ENCODE results near the gene OR4K15.

OR4K15 gene

GRCh38 chr14:19993438-19993837 lies 18.0 kb downstream of the OR4K15 start:
- Histone ChIP-seq H3K4me1 (ENCODE audit: control insufficient read depth, insufficient read depth, low read length) (no peaks in the 10 kb centered on the region), H3K9me3 (ENCODE audit: control insufficient read depth, insufficient read depth, low read depth, low read length) (no peaks in the 10 kb centered on the region), H3K36me3 (ENCODE audit: control insufficient read depth in 2 of 2, insufficient read depth in 1 of 2, low read length in 2 of 2) (no peaks in the 10 kb centered on the region), H3K27ac (ENCODE audit: extremely low read depth, low read depth, low read length) (no peak overlapping the region), H3K4me3 (ENCODE audit: low read depth, low read length) (no peak overlapping the region)
- ChIA-PET POLR2A (no interaction called here), CTCF (no interaction called here)
- no peak for TF ChIP-seq ZNF184 (tag by site-specific recombination; IDR thresholded peaks at IDR 0.05)
- no peak for TF ChIP-seq ZNF704 (tag by site-specific recombination; IDR thresholded peaks at IDR 0.05)
- no peak for TF ChIP-seq ZNF558 (tag by site-specific recombination; IDR thresholded peaks at IDR 0.05)
- no peak for TF ChIP-seq ZNF692 (tag by site-specific recombination; IDR thresholded peaks at IDR 0.05)
- TF ChIP-seq ZNF76 (tag by site-specific recombination; IDR thresholded peaks at IDR 0.05; ENCODE audit: borderline replicate concordance, low read depth): no peak
- no peak for TF ChIP-seq WT1 (tag by site-specific recombination; IDR thresholded peaks at IDR 0.05)
- no peak for TF ChIP-seq ZBTB10 (tag by site-specific recombination; IDR thresholded peaks at IDR 0.05)
- TF ChIP-seq GLIS2 (tag by site-specific recombination; IDR thresholded peaks at IDR 0.05): no peak
- no peak for TF ChIP-seq ZNF518A (tag by site-specific recombination; conservative IDR thresholded peaks at IDR 0.05; ENCODE audit: low read depth)
- no peak for TF ChIP-seq MEIS1 (CRISPR knock-in tag; IDR thresholded peaks at IDR 0.05; ENCODE audit: borderline replicate concordance)
- no peak for TF ChIP-seq SCRT1 (tag by site-specific recombination; IDR thresholded peaks at IDR 0.05; ENCODE audit: borderline replicate concordance)
- TF ChIP-seq RBAK (tag by site-specific recombination; IDR thresholded peaks at IDR 0.05): no peak
- TF ChIP-seq PBX3 (CRISPR knock-in tag; IDR thresholded peaks at IDR 0.05): no peak

- Histone ChIP-seq H3K9me3 (ENCODE audit: control insufficient read depth, insufficient read depth, low read depth, low read length) (no peaks in the 10 kb centered on the region), H3K36me3 (ENCODE audit: control insufficient read depth in 2 of 2, insufficient read depth in 1 of 2, low read length in 2 of 2) (no peaks in the 10 kb centered on the region), H3K4me3 (ENCODE audit: low read depth, low read length) (no peak within 1 kb of the TSS), H3K4me1 (ENCODE audit: control insufficient read depth, insufficient read depth, low read length) (no peaks in the 10 kb centered on the region), H3K27ac (ENCODE audit: extremely low read depth, low read depth, low read length) (no peak within 1 kb of the TSS)
- ChIA-PET CTCF (interaction anchor here (0.7 kb wide), 1 partner anchor 155 kb away, joined by 3 read pairs; no protein-coding TSS in a partner anchor), POLR2A (no interaction called here)
- TF ChIP-seq ZNF654 (tag by site-specific recombination; IDR thresholded peaks at IDR 0.05; ENCODE audit: low read depth) (no peak), GFI1B (tag by site-specific recombination; IDR thresholded peaks at IDR 0.05) (no peak), ZNF623 (tag by site-specific recombination; IDR thresholded peaks at IDR 0.05) (no peak), ZNF280D (tag by site-specific recombination; IDR thresholded peaks at IDR 0.05) (no peak), ZNF561 (tag by site-specific recombination; IDR thresholded peaks at IDR 0.05; ENCODE audit: borderline replicate concordance) (no peak)
These were observed 26.5 kb downstream of the OR4K15 start, which contains the start of gene OR4Q2 for GRCh38 chr14:20001863-20002262. Gene OR4Q2, plus strand, starts transcription at chr14:20002163.

All from HEK293 (cell line).